Esophagus muscularis mucosa (tissue), 4 donors: Measurements from ENCODE around the gene CHSY3. TPM values are rescaled to one million over a fixed set of nuclear protein-coding genes. Genes with fewer than 3 reads are reported as not detected.

Source experiments
- DNase-seq: peaks from one replicate; pipeline ENCODE4 v3.0.0-alpha.2; 2017; ENCODE audit errors: extremely low spot score
- H3K27ac ChIP-seq, 4 donors: fragments of 200-600 bp; sonication (generic); replicated peaks in 1 of 4; 1 replicate in 3 of 4; 2 replicates in 1 of 4; pipeline ENCODE4 v1.5.1; 2016 to 2019; ENCODE audit warnings: mild to moderate bottlenecking in 1 of 4
- H3K27me3 ChIP-seq, 4 donors: fragments of 200-600 bp; sonication (generic); one replicate each; pipeline versions ENCODE4 v1.5.1 to v1.6.0; 2016 to 2019
- H3K36me3 ChIP-seq, 4 donors: fragments of 200-600 bp; sonication (generic); one replicate each; pipeline ENCODE4 v1.5.1; 2016 to 2019
- H3K4me1 ChIP-seq, 4 donors: fragments of 200-600 bp; sonication (generic); one replicate each; pipeline ENCODE4 v1.5.1; 2016 to 2019
- H3K4me3 ChIP-seq, 4 donors: fragments of 200-600 bp; sonication (generic); 1 replicate in 2 of 4; 2 replicates in 2 of 4; pipeline ENCODE4 v1.5.1; 2016 to 2019; ENCODE audit warnings: mild to moderate bottlenecking in 4 of 4, moderate library complexity in 1 of 4
- H3K9me3 ChIP-seq, 4 donors: fragments of 200-600 bp; sonication (generic); 1 replicate in 3 of 4; 2 replicates in 1 of 4; pipeline ENCODE4 v1.5.1; 2016 to 2019
- CTCF ChIP-seq, 3 experiments: fragments of 200-600 bp in 2 of 3; fragments of 450-650 bp in 1 of 3; sonication (generic) in 2 of 3; IDR thresholded peaks; one replicate each; pipeline ENCODE4 v1.5.1; 2017 to 2019; ENCODE audit warnings: antibody characterized with exemption in 3 of 3, mild to moderate bottlenecking in 2 of 3, moderate library complexity in 1 of 3
- EP300 ChIP-seq: sonication (generic); formaldehyde crosslinking; IDR thresholded peaks from one replicate; pipeline ENCODE4 v1.6.1; 2017; ENCODE audit warnings: antibody characterized with exemption
- POLR2A ChIP-seq: fragments of 450-650 bp; IDR thresholded peaks from one replicate; pipeline ENCODE4 v1.6.1; 2017; ENCODE audit warnings: antibody characterized with exemption, moderate library complexity, mild to moderate bottlenecking, low read depth
- POLR2AphosphoS5 ChIP-seq, 2 donors: sonication (generic); formaldehyde crosslinking; IDR thresholded peaks; one replicate each; pipeline ENCODE4 v1.6.1; 2017; ENCODE audit warnings: antibody characterized with exemption in 2 of 2
- WGBS: methylation state at CpG from one replicate; pipeline ENCODE4 v1.1.5; 2018; 5-methylcytosine and 5-hydroxymethylcytosine counted together
- intact Hi-C: fragments of 100-400 bp; cut with DNase I; formaldehyde crosslinking; loops from one replicate; pipeline ENCODE4 v1.15.1; 2023
- total RNA-seq, 4 donors: library from RNA; depleted of rRNA; stranded (reverse); fragments of >200 nt; gene quantifications; one replicate each; pipeline versions ENCODE4 v1.1.0 to v1.2.1, GENCODE V29; 2016

CHSY3 gene
- total RNA-seq, 4 donors from 2014 or later, result 1.2 to 2.1 (median 1.7) TPM

GRCh38 chr5:130077007-130077406 lies 172.7 kb downstream of the CHSY3 start:
- H3K9me3 ChIP-seq, result no peaks in the 10 kb centered on the region
- no peaks in the 10 kb centered on the region for H3K27me3 ChIP-seq
- no peak overlapping the region for H3K4me3 ChIP-seq
- no peak overlapping the region for H3K27ac ChIP-seq
- DNase-seq, result no peak
- intact Hi-C loops, result no loop called here
- WGBS, result 84% methylated on average over 2 of the region's 2 CpGs
- no peaks in the 10 kb centered on the region for H3K36me3 ChIP-seq
- TF ChIP-seq EP300, result no peak
- TF ChIP-seq CTCF (IDR thresholded peaks at IDR 0.05), result no peak
- no peak for TF ChIP-seq POLR2AphosphoS5 (IDR thresholded peaks at IDR 0.05)
- no peak for TF ChIP-seq POLR2A
- no peaks in the 10 kb centered on the region for H3K4me1 ChIP-seq

GRCh38 chr5:130078661-130079060 lies 174.4 kb downstream of the CHSY3 start:
- no peaks in the 10 kb centered on the region for H3K4me1 ChIP-seq
- DNase-seq, result no peak
- WGBS, result 61% methylated on average over 3 of the region's 3 CpGs
- no peak overlapping the region for H3K4me3 ChIP-seq
- no peaks in the 10 kb centered on the region for H3K27me3 ChIP-seq
- no peaks in the 10 kb centered on the region for H3K9me3 ChIP-seq
- H3K36me3 ChIP-seq, result no peaks in the 10 kb centered on the region
- intact Hi-C loops, result no loop called here
- H3K27ac ChIP-seq, result no peak overlapping the region
- no peak for TF ChIP-seq POLR2A
- TF ChIP-seq CTCF (IDR thresholded peaks at IDR 0.05), result no peak

GRCh38 chr5:130090569-130091270 lies 186.5 kb downstream of the CHSY3 start:
- Histone ChIP-seq H3K36me3 (no peaks in the 10 kb centered on the region), H3K4me1 (no peaks in the 10 kb centered on the region), H3K9me3 (no peaks in the 10 kb centered on the region), H3K27ac (no peak overlapping the region), H3K27me3 (no peaks in the 10 kb centered on the region), H3K4me3 (no peak overlapping the region)
- 81% methylated on average over 8 of the region's 8 CpGs for WGBS
- no peak for DNase-seq
- intact Hi-C loops, result no loop called here
- TF ChIP-seq POLR2A, result no peak
- TF ChIP-seq CTCF (IDR thresholded peaks at IDR 0.05), result no peak
- TF ChIP-seq POLR2AphosphoS5 (IDR thresholded peaks at IDR 0.05), result no peak
- TF ChIP-seq EP300, result no peak

GRCh38 chr5:130092991-130093390 lies 188.7 kb downstream of the CHSY3 start:
- no peak for TF ChIP-seq EP300
- no peak for TF ChIP-seq CTCF (IDR thresholded peaks at IDR 0.05)
- TF ChIP-seq POLR2AphosphoS5 (IDR thresholded peaks at IDR 0.05), result no peak
- TF ChIP-seq POLR2A, result no peak
- intact Hi-C loops, result no loop called here
- H3K36me3 ChIP-seq, result no peaks in the 10 kb centered on the region
- H3K4me3 ChIP-seq, result no peak overlapping the region
- no peak for DNase-seq
- H3K27me3 ChIP-seq, result no peaks in the 10 kb centered on the region
- no peaks in the 10 kb centered on the region for H3K9me3 ChIP-seq
- H3K4me1 ChIP-seq, result no peaks in the 10 kb centered on the region
- no peak overlapping the region for H3K27ac ChIP-seq

- intact Hi-C loops, result no loop called here
- Histone ChIP-seq H3K27me3 (no peaks in the 10 kb centered on the region), H3K36me3 (no peaks in the 10 kb centered on the region), H3K4me1 (no peaks in the 10 kb centered on the region), H3K9me3 (no peaks in the 10 kb centered on the region), H3K27ac (no peak overlapping the region), H3K4me3 (no peak overlapping the region)
- TF ChIP-seq POLR2A (no peak), POLR2AphosphoS5 (IDR thresholded peaks at IDR 0.05) (no peak), CTCF (IDR thresholded peaks at IDR 0.05) (no peak), EP300 (no peak)
- DNase-seq, result no peak
- 80% methylated on average over 2 of the region's 2 CpGs for WGBS
Measured at GRCh38 chr5:130096483-130096882, 192.2 kb downstream of the CHSY3 start.
